HepG2 (cell line): Measurements from ENCODE around the gene ERBB3. TPM values are rescaled to one million over a fixed set of nuclear protein-coding genes. Genes with fewer than 3 reads are reported as not detected.
A peak's percentile ranks its signal among the peaks of the same experiment; 100 is the strongest.

Source experiments
- ATAC-seq: fragments of 200-7000 bp; cut with Tn5 transposase; 3 replicates; pipeline ENCODE4 v1.9.1; 2020; ENCODE audit warnings: mild to moderate bottlenecking, moderate library complexity
- BruUV-seq: library from RNA; stranded (reverse); fragments of 400-500 nt; replicated peaks from 2 replicates; lab custom pipeline; 2021; lab: Mats Ljungman, UMichigan
- CTCF ChIA-PET: fragments of 300-600 bp; formaldehyde crosslinking; extraction: SDS; loops from one replicate; lab custom pipeline; 2021; ENCODE audit warnings: low total read pairs, inconsistent platforms, low intra/inter-chr PET ratio; lab: Yijun Ruan, JAX
- POLR2A ChIA-PET: fragments of 350-600 bp; sonication (Branson Sonifier 250); formaldehyde crosslinking; loops from one replicate; lab custom pipeline; 2020; ENCODE audit warnings: antibody characterized with exemption, inconsistent platforms; lab: Yijun Ruan, JAX
- DNase-seq: peaks from one replicate; pipeline ENCODE4 v3.0.0-alpha.2; 2015; ENCODE audit warnings: low spot score
- FAIRE-seq: peaks from 3 replicates; lab custom pipeline; 2011; peaks lifted over from hg19 to GRCh38; lab: Jason Lieb, UNC
- H2AFZ ChIP-seq: one replicate; pipeline ENCODE4 v1.6.1; 2011; ENCODE audit warnings: low read length, inconsistent platforms
- H3K27ac ChIP-seq: fragments of 300-600 bp; 3 replicates; pipeline ENCODE4 v1.8.0; 2011; ENCODE audit warnings: mixed run types, mild to moderate bottlenecking, mixed read lengths, low read length, inconsistent platforms; ENCODE audit not compliant: insufficient read depth; ENCODE audit errors: extremely low read length
- H3K27me3 ChIP-seq, 2 experiments: fragments of 200-600 bp in 1 of 2; 2 replicates in 1 of 2; 3 replicates in 1 of 2; pipeline versions ENCODE4 v1.6.0 to v1.8.0; 2011; ENCODE audit warnings: low read length in 2 of 2, mild to moderate bottlenecking in 2 of 2, moderate library complexity in 2 of 2, inconsistent platforms in 1 of 2; ENCODE audit not compliant: insufficient read depth in 2 of 2, control insufficient read depth in 1 of 2
- H3K36me3 ChIP-seq, 2 experiments: fragments of 200-600 bp in 1 of 2; replicated peaks in 1 of 2; 2 replicates in 1 of 2; 3 replicates in 1 of 2; pipeline versions ENCODE4 v1.5.1 to v1.8.0; 2011; ENCODE audit warnings: low read length in 2 of 2, inconsistent platforms in 1 of 2; ENCODE audit not compliant: insufficient read depth in 2 of 2, control insufficient read depth in 1 of 2
- H3K4me1 ChIP-seq: 2 replicates; pipeline ENCODE4 v1.5.1; 2012; ENCODE audit warnings: low read length, inconsistent platforms; ENCODE audit not compliant: insufficient read depth
- H3K4me2 ChIP-seq: 2 replicates; pipeline ENCODE4 v1.6.0; 2011; ENCODE audit warnings: low read depth, low read length, inconsistent platforms
- H3K4me3 ChIP-seq, 3 experiments: fragments of 200-600 bp in 1 of 3; sonication (generic), shearing (Covaris generic) in 1 of 3; replicated peaks in 1 of 3; 2 replicates each; pipeline ENCODE4 v1.5.1; 2011 to 2016; ENCODE audit warnings: low read length in 3 of 3, inconsistent platforms in 2 of 3, low read depth in 2 of 3, mild to moderate bottlenecking in 2 of 3, control low read depth in 1 of 3, mixed read lengths in 1 of 3; ENCODE audit not compliant: insufficient read depth in 1 of 3
- H3K79me2 ChIP-seq: one replicate; pipeline ENCODE4 v1.6.1; 2011; ENCODE audit warnings: low read length, inconsistent platforms; ENCODE audit not compliant: insufficient read depth
- H3K9ac ChIP-seq: 2 replicates; pipeline ENCODE4 v1.6.0; 2011; ENCODE audit warnings: mild to moderate bottlenecking, low read depth, low read length, inconsistent platforms; ENCODE audit not compliant: insufficient read depth
- H3K9me3 ChIP-seq: 2 replicates; pipeline ENCODE4 v1.5.1; 2012; ENCODE audit warnings: mild to moderate bottlenecking, low read length
- H4K20me1 ChIP-seq: 2 replicates; pipeline ENCODE4 v1.6.0; 2011; ENCODE audit warnings: inconsistent platforms, mild to moderate bottlenecking, low read length, moderate library complexity; ENCODE audit not compliant: insufficient read depth
- CEBPB ChIP-seq: IDR thresholded peaks from 2 replicates; pipeline ENCODE4 v1.6.1; 2011; ENCODE audit warnings: low read depth, low read length, improper control_type of control experiment, borderline replicate concordance
- HNRNPL ChIP-seq: fragments of 200-400 bp; formaldehyde crosslinking; IDR thresholded peaks from 2 replicates; pipeline ENCODE4 v1.6.1; 2017; ENCODE audit warnings: mild to moderate bottlenecking, low read depth, low read length
- MAZ ChIP-seq, 2 experiments: sonication (generic) in 1 of 2; formaldehyde crosslinking in 1 of 2; IDR thresholded peaks; 2 replicates each; pipeline versions ENCODE4 v1.5.0 to v1.6.1; 2012 to 2020; ENCODE audit warnings: low read depth in 2 of 2, mild to moderate bottlenecking in 2 of 2, borderline replicate concordance in 1 of 2, improper control_type of control experiment in 1 of 2, low read length in 1 of 2, missing genetic modification reagents in 1 of 2, moderate library complexity in 1 of 2
- NFYB ChIP-seq: sonication (generic); formaldehyde crosslinking; IDR thresholded peaks from 2 replicates; pipeline ENCODE4 v1.4.0; 2020; ENCODE audit warnings: missing genetic modification reagents
- NR2F6 ChIP-seq, 2 experiments: IDR thresholded peaks; 2 replicates each; pipeline ENCODE4 v1.6.1; 2016; ENCODE audit warnings: antibody characterized with exemption in 1 of 2, mild to moderate bottlenecking in 1 of 2
- ZNF101 ChIP-seq: sonication (generic); formaldehyde crosslinking; IDR thresholded peaks from 2 replicates; pipeline ENCODE4 v1.4.0; 2020; ENCODE audit warnings: mild to moderate bottlenecking, low read depth, missing genetic modification reagents, borderline replicate concordance
- ZNF614 ChIP-seq: IDR thresholded peaks from 2 replicates; pipeline ENCODE4 v1.6.1; 2018; ENCODE audit warnings: missing biosample characterization, missing genetic modification reagents, inconsistent platforms, borderline replicate concordance
- ZNF713 ChIP-seq: sonication (generic); formaldehyde crosslinking; IDR thresholded peaks from 2 replicates; pipeline ENCODE4 v1.4.0; 2020; ENCODE audit warnings: mild to moderate bottlenecking, missing genetic modification reagents
- ZNF740 ChIP-seq: sonication (generic); formaldehyde crosslinking; IDR thresholded peaks from 2 replicates; pipeline ENCODE4 v1.4.0; 2020; ENCODE audit warnings: missing genetic modification reagents
- ZNF749 ChIP-seq: sonication (generic); formaldehyde crosslinking; IDR thresholded peaks from 2 replicates; pipeline ENCODE4 v1.8.0; 2022; ENCODE audit warnings: mild to moderate bottlenecking, missing genetic modification reagents, moderate library complexity, borderline replicate concordance
- WGBS: methylation state at CpG from one replicate; pipeline ENCODE4 v1.1.6; 2017; ENCODE audit warnings: low lambda C conversion rate; 5-methylcytosine and 5-hydroxymethylcytosine counted together
- in situ Hi-C: cut with HindIII; loops from 2 replicates; pipeline ENCODE4 v1.10.0; 2017; ENCODE audit warnings: low pct_unique_long_range_greater_than_20kb; ENCODE audit not compliant: extremely low pct_ligation_motif_present
- intact Hi-C: fragments of 100-400 bp; cut with micrococcal nuclease; formaldehyde crosslinking; loops from one replicate; pipeline ENCODE4 v1.10.0; 2022; ENCODE audit not compliant: unreplicated experiment
- polyA plus RNA-seq, 8 experiments: library from polyadenylated mRNA; depleted of rRNA in 3 of 8; stranded (reverse) in 7 of 8; unstranded in 1 of 8; fragments of >200 nt; fragmentation: Illumina TruSeq in 4 of 8; extraction: Trizol in 4 of 8; gene quantifications; 2 replicates each; pipeline versions ENCODE4 v1.2.1 to v1.2.3, GENCODE V29; 2011 to 2016; ENCODE audit warnings: low read depth in 4 of 8, missing spikeins in 1 of 8, mixed read lengths in 1 of 8; ENCODE audit not compliant: insufficient read depth in 1 of 8
- total RNA-seq, 5 experiments: library from RNA; depleted of rRNA; stranded (reverse); fragments of >200 nt; fragmentation: Illumina TruSeq; extraction: Trizol; gene quantifications; 2 replicates each; pipeline ENCODE4 v1.2.3, GENCODE V29; 2016; ENCODE audit warnings: low read depth in 1 of 5
- TF ChIP-seq, protein P1 (sequence below): sonication (generic); formaldehyde crosslinking; IDR thresholded peaks from 2 replicates; pipeline ENCODE4 v1.9.0; 2022; ENCODE audit warnings: low read depth, missing genetic modification reagents
- TF ChIP-seq, protein P2 (sequence below): sonication (generic); formaldehyde crosslinking; IDR thresholded peaks from 2 replicates; pipeline ENCODE4 v1.8.1; 2023; ENCODE audit warnings: mild to moderate bottlenecking, missing genetic modification reagents, borderline replicate concordance

The ERBB3 gene
- total and polyA plus RNA-seq, 2 of the 13 experiments (the other 11 are each of a cell fraction or from before 2014, with no cell fraction given), result 93.6 to 358 TPM

GRCh38 chr12:56121204-56121870, 41.4 kb downstream of the ERBB3 start:
- TF ChIP-seq CEBPB (peak; percentile 24; the same call in 1 of the 2 replicates), MAZ (IDR thresholded peaks at IDR 0.05; ENCODE audit: borderline replicate concordance, low read depth, low read length) (no peak), MAZ (CRISPR knock-in tag; IDR thresholded peaks at IDR 0.05; ENCODE audit: low read depth) (no peak), NR2F6 (IDR thresholded peaks at IDR 0.05) (no peak; the same call in 1 of the 2 replicates), NR2F6 (CRISPR knock-in tag; IDR thresholded peaks at IDR 0.05) (peak; percentile 13; the same call in 1 of the 2 replicates), ZNF740 (no peak), NFYB (CRISPR knock-in tag) (0 out of 2 replicates have a peak, but pooled peaks have one; percentile 12), ZNF101 (CRISPR knock-in tag) (no peak), HNRNPL (0 out of 2 replicates have a peak, but pooled peaks have one; percentile 54), ZNF749 (CRISPR knock-in tag) (no peak), ZNF713 (CRISPR knock-in tag) (no peak), ZNF614 (CRISPR knock-in tag) (no peak)
- TF ChIP-seq, protein P1, sequence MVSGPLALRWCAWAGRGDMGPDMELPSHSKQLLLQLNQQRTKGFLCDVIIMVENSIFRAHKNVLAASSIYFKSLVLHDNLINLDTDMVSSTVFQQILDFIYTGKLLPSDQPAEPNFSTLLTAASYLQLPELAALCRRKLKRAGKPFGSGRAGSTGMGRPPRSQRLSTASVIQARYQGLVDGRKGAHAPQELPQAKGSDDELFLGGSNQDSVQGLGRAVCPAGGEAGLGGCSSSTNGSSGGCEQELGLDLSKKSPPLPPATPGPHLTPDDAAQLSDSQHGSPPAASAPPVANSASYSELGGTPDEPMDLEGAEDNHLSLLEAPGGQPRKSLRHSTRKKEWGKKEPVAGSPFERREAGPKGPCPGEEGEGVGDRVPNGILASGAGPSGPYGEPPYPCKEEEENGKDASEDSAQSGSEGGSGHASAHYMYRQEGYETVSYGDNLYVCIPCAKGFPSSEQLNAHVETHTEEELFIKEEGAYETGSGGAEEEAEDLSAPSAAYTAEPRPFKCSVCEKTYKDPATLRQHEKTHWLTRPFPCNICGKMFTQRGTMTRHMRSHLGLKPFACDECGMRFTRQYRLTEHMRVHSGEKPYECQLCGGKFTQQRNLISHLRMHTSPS (CRISPR knock-in tag), result peak; percentile 52; the same call in 1 of the 2 replicates
- TF ChIP-seq, protein P2, sequence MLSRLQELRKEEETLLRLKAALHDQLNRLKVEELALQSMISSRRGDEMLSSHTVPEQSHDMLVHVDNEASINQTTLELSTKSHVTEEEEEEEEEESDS (CRISPR knock-in tag), result no peak
- Histone ChIP-seq H3K9ac (no peak overlapping the region), H4K20me1 (no peaks in the 10 kb centered on the region), H3K4me1 (peaks cover 77% of the 10 kb centered on the region), H3K79me2 (peaks cover 15% of the 10 kb centered on the region), H3K36me3 (0 out of 5 replicates have a peak, but pooled peaks cover 0 to 4% of the 10 kb centered on the region in 2 experiments), H3K27ac (peak overlapping the region; percentile 27), H3K9me3 (no peaks in the 10 kb centered on the region), H3K27me3 (no peaks in the 10 kb centered on the region; a peak in 1 of 5 replicates), H2AFZ (no peak overlapping the region), H3K4me3 (no peak overlapping the region), H3K4me2 (no peak overlapping the region)
- FAIRE-seq (no peak), DNase-seq (no peak), ATAC-seq (no peak)
- intact Hi-C loops (no loop called here), in situ Hi-C loops (loop anchor here (5.0 kb wide), 1 partner anchor 36 kb away; the partner anchor contains the start of gene MYL6)
- POLR2A ChIA-PET, result interaction anchor here (1.0 to 1.2 kb wide), 2 partner anchors 18 to 39 kb away, joined by 3 read pairs; partner anchors contain the start of gene PA2G4
- BruUV-seq, result no TSS peak
- CTCF ChIA-PET, result no interaction called here
- 74% methylated on average over 10 of the region's 11 CpGs for WGBS
